Natural killer cell treated with Interleukin-12 subunit alpha and Interleukin-12 subunit beta and Interleukin-15 and Interleukin-18, amount 100 ng/mL, for 72 hours (primary cell): ENCODE measurements around the gene KLK13. TPM values are rescaled to one million over a fixed set of nuclear protein-coding genes. Genes with fewer than 3 reads are reported as not detected.

ENCODE experiments used
- ATAC-seq, 2 donors: fragments of 150-1000 bp; cut with Tn5 transposase in 1 of 2; sonication (Bioruptor Pico), chemical (Tn5 transposase) in 1 of 2; 2 replicates each; pipeline ENCODE4 v1.10.0; 2021
- DNase-seq: peaks from one replicate; pipeline ENCODE4 v3.0.0; 2022; ENCODE audit warnings: low spot score
- H3K27ac Mint-ChIP-seq, 2 donors: 1 replicate in 1 of 2; 2 replicates in 1 of 2; pipeline ENCODE4 v1.8.0; 2022; ENCODE audit warnings: mixed read lengths in 2 of 2, mild to moderate bottlenecking in 1 of 2, moderate library complexity in 1 of 2
- H3K27me3 Mint-ChIP-seq, 2 donors: 1 replicate in 1 of 2; 2 replicates in 1 of 2; pipeline ENCODE4 v1.8.0; 2022; ENCODE audit warnings: mixed read lengths in 2 of 2
- H3K36me3 Mint-ChIP-seq: one replicate; pipeline ENCODE4 v1.8.0; 2022; ENCODE audit warnings: mixed read lengths
- H3K4me1 Mint-ChIP-seq, 2 donors: 1 replicate in 1 of 2; 2 replicates in 1 of 2; pipeline ENCODE4 v1.8.0; 2022; ENCODE audit warnings: low read depth in 2 of 2, mixed read lengths in 2 of 2, mild to moderate bottlenecking in 1 of 2
- H3K4me3 Mint-ChIP-seq: one replicate; pipeline ENCODE4 v1.8.0; 2022; ENCODE audit warnings: mixed read lengths
- H3K9me3 Mint-ChIP-seq: 2 replicates; pipeline ENCODE4 v1.8.0; 2022; ENCODE audit warnings: mixed read lengths
- total RNA-seq, 2 donors: library from RNA; stranded (reverse); gene quantifications; one replicate each; pipeline ENCODE4 v1.2.3, GENCODE V29; 2022

KLK13 gene
- total RNA-seq, 2 donors from 2014 or later: not detected

- peaks cover 22 to 25% of the 10 kb centered on the region in 2 donors for H3K4me1 Mint-ChIP-seq
- H3K9me3 Mint-ChIP-seq: no peaks in the 10 kb centered on the region
- DNase-seq (peak; percentile 58), ATAC-seq (peak; percentile 34 to 76)
- no peaks in the 10 kb centered on the region for H3K27me3 Mint-ChIP-seq
- no peak overlapping the region for H3K4me3 Mint-ChIP-seq
- peaks cover 4% of the 10 kb centered on the region for H3K36me3 Mint-ChIP-seq
- H3K27ac Mint-ChIP-seq: no peak overlapping the region
Measured at GRCh38 chr19:51098365-51099046, 33.6 kb upstream of the KLK13 start.

GRCh38 chr19:51097796-51098195, 32.9 kb upstream of the KLK13 start:
- no peak overlapping the region for H3K27ac Mint-ChIP-seq
- H3K36me3 Mint-ChIP-seq: peaks cover 2% of the 10 kb centered on the region
- no peak for ATAC-seq
- no peaks in the 10 kb centered on the region for H3K9me3 Mint-ChIP-seq
- H3K27me3 Mint-ChIP-seq: no peaks in the 10 kb centered on the region
- DNase-seq: peak; percentile 18
- H3K4me1 Mint-ChIP-seq: peaks cover 20 to 25% of the 10 kb centered on the region in 2 donors
- no peak overlapping the region for H3K4me3 Mint-ChIP-seq

GRCh38 chr19:51097166-51097738, 32.4 kb upstream of the KLK13 start:
- ATAC-seq (peak in 1 of 2 donors; percentile 63), DNase-seq (peak; percentile 75)
- no peaks in the 10 kb centered on the region for H3K36me3 Mint-ChIP-seq
- H3K4me3 Mint-ChIP-seq: no peak overlapping the region
- no peak overlapping the region for H3K27ac Mint-ChIP-seq
- no peaks in the 10 kb centered on the region for H3K27me3 Mint-ChIP-seq
- no peaks in the 10 kb centered on the region for H3K9me3 Mint-ChIP-seq
- H3K4me1 Mint-ChIP-seq: peaks cover 16 to 20% of the 10 kb centered on the region in 2 donors

- no peaks in the 10 kb centered on the region for H3K9me3 Mint-ChIP-seq
- H3K4me3 Mint-ChIP-seq: no peak overlapping the region
- H3K36me3 Mint-ChIP-seq: no peaks in the 10 kb centered on the region
- ATAC-seq (no peak), DNase-seq (peak; percentile 40)
- no peak overlapping the region for H3K27ac Mint-ChIP-seq
- H3K4me1 Mint-ChIP-seq: peaks cover 16 to 20% of the 10 kb centered on the region in 2 donors
- H3K27me3 Mint-ChIP-seq: no peaks in the 10 kb centered on the region
Measured at GRCh38 chr19:51096473-51097165, 31.7 kb upstream of the KLK13 start.

- no peaks in the 10 kb centered on the region for H3K36me3 Mint-ChIP-seq
- peaks cover 14 to 16% of the 10 kb centered on the region in 2 donors for H3K4me1 Mint-ChIP-seq
- no peak overlapping the region for H3K27ac Mint-ChIP-seq
- no peaks in the 10 kb centered on the region for H3K27me3 Mint-ChIP-seq
- no peak overlapping the region for H3K4me3 Mint-ChIP-seq
- no peaks in the 10 kb centered on the region for H3K9me3 Mint-ChIP-seq
- DNase-seq: peak; percentile 31
- no peak for ATAC-seq
Measured at GRCh38 chr19:51094696-51095279, 29.9 kb upstream of the KLK13 start.

GRCh38 chr19:51093510-51094345, 28.8 kb upstream of the KLK13 start:
- DNase-seq (peak; percentile 40), ATAC-seq (no peak)
- Mint-ChIP-seq H3K4me1 (peaks cover 7 to 9% of the 10 kb centered on the region in 2 donors), H3K27me3 (no peaks in the 10 kb centered on the region), H3K4me3 (no peak overlapping the region), H3K9me3 (no peaks in the 10 kb centered on the region), H3K27ac (no peak overlapping the region), H3K36me3 (no peaks in the 10 kb centered on the region)

GRCh38 chr19:51093101-51093500, 28.2 kb upstream of the KLK13 start:
- H3K36me3 Mint-ChIP-seq: no peaks in the 10 kb centered on the region
- ATAC-seq (no peak), DNase-seq (no peak)
- H3K9me3 Mint-ChIP-seq: no peaks in the 10 kb centered on the region
- peaks cover 7 to 9% of the 10 kb centered on the region in 2 donors for H3K4me1 Mint-ChIP-seq
- no peaks in the 10 kb centered on the region for H3K27me3 Mint-ChIP-seq
- no peak overlapping the region for H3K27ac Mint-ChIP-seq
- H3K4me3 Mint-ChIP-seq: no peak overlapping the region

- ATAC-seq (no peak), DNase-seq (no peak)
- H3K27ac Mint-ChIP-seq: no peak overlapping the region
- H3K9me3 Mint-ChIP-seq: no peaks in the 10 kb centered on the region
- peaks cover 6 to 7% of the 10 kb centered on the region in 2 donors for H3K4me1 Mint-ChIP-seq
- no peaks in the 10 kb centered on the region for H3K27me3 Mint-ChIP-seq
- H3K4me3 Mint-ChIP-seq: no peak overlapping the region
- H3K36me3 Mint-ChIP-seq: no peaks in the 10 kb centered on the region
Measured at GRCh38 chr19:51091895-51092873, 27.3 kb upstream of the KLK13 start.

- DNase-seq (no peak), ATAC-seq (no peak)
- Mint-ChIP-seq H3K36me3 (no peaks in the 10 kb centered on the region), H3K27me3 (no peaks in the 10 kb centered on the region), H3K9me3 (no peaks in the 10 kb centered on the region), H3K4me1 (no peaks in the 10 kb centered on the region), H3K27ac (no peak overlapping the region), H3K4me3 (no peak overlapping the region)
Measured at GRCh38 chr19:51091126-51091525, 26.2 kb upstream of the KLK13 start.

- no peak overlapping the region for H3K4me3 Mint-ChIP-seq
- H3K36me3 Mint-ChIP-seq: no peaks in the 10 kb centered on the region
- H3K27me3 Mint-ChIP-seq: no peaks in the 10 kb centered on the region
- H3K4me1 Mint-ChIP-seq: no peaks in the 10 kb centered on the region
- no peaks in the 10 kb centered on the region for H3K9me3 Mint-ChIP-seq
- no peak for DNase-seq
- H3K27ac Mint-ChIP-seq: no peak overlapping the region
- ATAC-seq: no peak
Measured at GRCh38 chr19:51090471-51090870, 25.6 kb upstream of the KLK13 start.

GRCh38 chr19:51089786-51090185, 24.9 kb upstream of the KLK13 start:
- no peaks in the 10 kb centered on the region for H3K36me3 Mint-ChIP-seq
- ATAC-seq (no peak), DNase-seq (no peak)
- H3K4me3 Mint-ChIP-seq: no peak overlapping the region
- no peaks in the 10 kb centered on the region for H3K4me1 Mint-ChIP-seq
- H3K27ac Mint-ChIP-seq: no peak overlapping the region
- H3K9me3 Mint-ChIP-seq: no peaks in the 10 kb centered on the region
- H3K27me3 Mint-ChIP-seq: no peaks in the 10 kb centered on the region

- no peak overlapping the region for H3K4me3 Mint-ChIP-seq
- no peaks in the 10 kb centered on the region for H3K36me3 Mint-ChIP-seq
- ATAC-seq (no peak), DNase-seq (no peak)
- peaks cover 9 to 11% of the 10 kb centered on the region in 2 donors for H3K27me3 Mint-ChIP-seq
- H3K4me1 Mint-ChIP-seq: no peaks in the 10 kb centered on the region
- no peaks in the 10 kb centered on the region for H3K9me3 Mint-ChIP-seq
- no peak overlapping the region for H3K27ac Mint-ChIP-seq
Measured at GRCh38 chr19:51086153-51086850, 21.4 kb upstream of the KLK13 start.
